Epithelial cell of prostate (primary cell): ENCODE data around the gene ZNF70.
A peak's percentile ranks its signal among the peaks of the same experiment; 100 is the strongest.
"Not testable (repeated sequence)": the region's sequence is repeated elsewhere in the genome, so short reads cannot be mapped to it uniquely, and the experiment has no call there.

Experiments
- DNase-seq: peaks from one replicate; pipeline ENCODE4 v3.0.0-alpha.2; 2011; ENCODE audit warnings: low read depth, low spot score
- H3K27ac ChIP-seq: fragments of 450-650 bp; 2 replicates; pipeline ENCODE4 v1.5.1; 2017; ENCODE audit warnings: mild to moderate bottlenecking

The ZNF70 gene

GRCh38 chr22:23762842-23763578 lies 12.1 kb upstream of the ZNF70 start, which contains the start of gene C22orf15:
C22orf15 (plus strand) TSS chr22:23762990; CDS start chr22:23763307, 317 bp downstream.
- H3K27ac ChIP-seq: no peak within 1 kb of the TSS
- no peak for DNase-seq

- H3K27ac ChIP-seq: no peak overlapping the region
- DNase-seq: no peak
These were observed 9.1 kb upstream of the ZNF70 start for GRCh38 chr22:23760056-23760455.

GRCh38 chr22:23759566-23759965 lies 8.7 kb upstream of the ZNF70 start:
- no peak overlapping the region for H3K27ac ChIP-seq
- DNase-seq: no peak

GRCh38 chr22:23756891-23757290 lies 6.0 kb upstream of the ZNF70 start:
- DNase-seq: no peak
- no peak overlapping the region for H3K27ac ChIP-seq

- no peak for DNase-seq
- no peak overlapping the region for H3K27ac ChIP-seq
These were observed 4.8 kb upstream of the ZNF70 start for GRCh38 chr22:23755711-23756110.

GRCh38 chr22:23754980-23755636 lies 4.2 kb upstream of the ZNF70 start:
- no peak for DNase-seq
- H3K27ac ChIP-seq: no peak overlapping the region

- H3K27ac ChIP-seq: no peak within 1 kb of the TSS
- DNase-seq: no peak
These were observed 3.5 kb upstream of the ZNF70 start, which contains the start of gene VPREB3 for GRCh38 chr22:23754220-23754919. VPREB3 (minus strand) TSS chr22:23754425; CDS start chr22:23754363, 62 bp downstream.

- no peak overlapping the region for H3K27ac ChIP-seq
- DNase-seq: no peak
These were observed 2.5 kb upstream of the ZNF70 start for GRCh38 chr22:23753385-23753784.

GRCh38 chr22:23752750-23753149 lies 1.8 kb upstream of the ZNF70 start:
- no peak for DNase-seq
- H3K27ac ChIP-seq: no peak overlapping the region

GRCh38 chr22:23752090-23752691 lies 1.3 kb upstream of the ZNF70 start:
- H3K27ac ChIP-seq: no peak overlapping the region
- no peak for DNase-seq

GRCh38 chr22:23751441-23751996 lies 607 bp upstream of the ZNF70 start:
- no peak for DNase-seq
- peak overlapping the region; percentile 87 for H3K27ac ChIP-seq

- peak overlapping the region; percentile 87 for H3K27ac ChIP-seq
- no peak for DNase-seq
These were observed 572 bp downstream of the ZNF70 start for GRCh38 chr22:23750367-23750713.

GRCh38 chr22:23749841-23750301 lies 1.0 kb downstream of the ZNF70 start:
- H3K27ac ChIP-seq: no peak overlapping the region
- no peak for DNase-seq

GRCh38 chr22:23745791-23746190 lies 5.1 kb downstream of the ZNF70 start:
- DNase-seq: no peak

GRCh38 chr22:23744485-23744884 lies 6.4 kb downstream of the ZNF70 start:
- no peak for DNase-seq
- H3K27ac ChIP-seq: no peak overlapping the region

More at GRCh38 chr22:23745791-23746190, 5.1 kb downstream of the ZNF70 start:
- no peak overlapping the region for H3K27ac ChIP-seq

GRCh38 chr22:23744001-23744400 lies 6.9 kb downstream of the ZNF70 start:
- DNase-seq: no peak
- no peak overlapping the region for H3K27ac ChIP-seq

GRCh38 chr22:23743303-23743705 lies 7.6 kb downstream of the ZNF70 start:
- no peak overlapping the region for H3K27ac ChIP-seq
- no peak for DNase-seq

GRCh38 chr22:23742505-23743264 lies 8.2 kb downstream of the ZNF70 start:
- no peak for DNase-seq
- no peak overlapping the region for H3K27ac ChIP-seq

- H3K27ac ChIP-seq: no peak overlapping the region
- no peak for DNase-seq
These were observed 13.2 kb downstream of the ZNF70 start for GRCh38 chr22:23737696-23738095.

- H3K27ac ChIP-seq, DNase-seq: not testable (repeated sequence)
These were observed 22.8 kb downstream of the ZNF70 start for GRCh38 chr22:23728108-23728507.
